B cell (primary cell): ENCODE results near the gene CHRNA5. TPM values are rescaled to one million over a fixed set of nuclear protein-coding genes. Genes with fewer than 3 reads are reported as not detected.
A peak's percentile ranks its signal among the peaks of the same experiment; 100 is the strongest.

ENCODE experiments used
- ATAC-seq: fragments of 200-7000 bp; cut with Tn5 transposase; one replicate; pipeline ENCODE4 v1.10.0; 2021; ENCODE audit warnings: low read depth, mild to moderate bottlenecking, moderate number of reproducible peaks, moderate library complexity
- CTCF ChIA-PET: fragments of 350-600 bp; sonication (Branson Sonifier 250); formaldehyde crosslinking; loops from one replicate; lab custom pipeline; 2021; ENCODE audit warnings: antibody characterized with exemption, inconsistent platforms; lab: Charles Lee
- POLR2A ChIA-PET: fragments of 350-600 bp; sonication (Branson Sonifier 250); formaldehyde crosslinking; loops from one replicate; lab custom pipeline; 2021; ENCODE audit warnings: antibody characterized with exemption; lab: Charles Lee
- DNase-seq: peaks from one replicate; pipeline ENCODE4 v3.0.0; 2013
- H2AFZ ChIP-seq: 2 replicates; pipeline ENCODE4 v1.6.1; 2012; ENCODE audit warnings: mild to moderate bottlenecking, low read depth, low read length; ENCODE audit not compliant: insufficient read depth, poor library complexity, severe bottlenecking
- H3K27ac ChIP-seq, 2 donors: 1 replicate in 1 of 2; 2 replicates in 1 of 2; pipeline ENCODE4 v1.5.1; 2012 to 2013; ENCODE audit warnings: low read length in 2 of 2, mild to moderate bottlenecking in 2 of 2, moderate library complexity in 1 of 2
- H3K27me3 ChIP-seq, 4 experiments: fragments of 200-600 bp in 1 of 4; sonication (generic) in 1 of 4; replicated peaks in 1 of 4; 1 replicate in 2 of 4; 2 replicates in 2 of 4; pipeline versions ENCODE4 v1.6.1 to v1.7.0; 2013 to 2016; ENCODE audit warnings: low read length in 3 of 4, mild to moderate bottlenecking in 2 of 4, mixed read lengths in 1 of 4, moderate library complexity in 1 of 4; ENCODE audit not compliant: insufficient read depth in 4 of 4, control insufficient read depth in 3 of 4; ENCODE audit errors: control extremely low read depth in 1 of 4
- H3K36me3 ChIP-seq, 2 experiments: replicated peaks in 1 of 2; 1 replicate in 1 of 2; 2 replicates in 1 of 2; pipeline versions ENCODE4 v1.6.1 to v1.7.1; 2013; ENCODE audit warnings: low read length in 1 of 2; ENCODE audit not compliant: insufficient read depth in 2 of 2, control insufficient read depth in 1 of 2; ENCODE audit errors: control extremely low read depth in 1 of 2, extremely low read depth in 1 of 2
- H3K4me1 ChIP-seq, 2 donors: fragments of 200-600 bp in 1 of 2; sonication (generic) in 1 of 2; 1 replicate in 1 of 2; 2 replicates in 1 of 2; pipeline versions ENCODE4 v1.5.1 to v1.6.1; 2013 to 2017; ENCODE audit warnings: low read length in 2 of 2; ENCODE audit not compliant: control insufficient read depth in 2 of 2, insufficient read depth in 2 of 2
- H3K4me2 ChIP-seq: replicated peaks from 2 replicates; pipeline ENCODE3; 2012; ENCODE audit warnings: mild to moderate bottlenecking, low read depth, low read length; ENCODE audit not compliant: poor library complexity, severe bottlenecking
- H3K4me3 ChIP-seq, 5 experiments: fragments of 200-600 bp in 1 of 5; sonication (generic) in 1 of 5; 1 replicate in 3 of 5; 2 replicates in 2 of 5; pipeline versions ENCODE4 v1.5.1 to v1.7.0; 2011 to 2016; ENCODE audit warnings: low read length in 4 of 5, mild to moderate bottlenecking in 4 of 5, low read depth in 2 of 5, control low read depth in 1 of 5, moderate library complexity in 1 of 5; ENCODE audit not compliant: insufficient read depth in 1 of 5; ENCODE audit errors: control extremely low read depth in 1 of 5, extremely low read depth in 1 of 5
- H3K79me2 ChIP-seq: fragments of 200-600 bp; sonication (generic); one replicate; pipeline ENCODE4 v1.6.0; 2016; ENCODE audit warnings: low read length; ENCODE audit not compliant: control insufficient read depth, insufficient read depth
- H3K9ac ChIP-seq: fragments of 200-600 bp; sonication (generic); 2 replicates; pipeline ENCODE4 v1.6.1; 2017; ENCODE audit warnings: mild to moderate bottlenecking, low read length, moderate library complexity
- H3K9me3 ChIP-seq, 3 donors: one replicate each; pipeline versions ENCODE4 v1.6.1 to v1.7.1; 2013; ENCODE audit warnings: low read length in 2 of 3; ENCODE audit not compliant: control insufficient read depth in 2 of 3, insufficient read depth in 1 of 3; ENCODE audit errors: control extremely low read depth in 1 of 3
- H4K20me1 ChIP-seq: 2 replicates; pipeline ENCODE4 v1.6.0; 2012; ENCODE audit warnings: mild to moderate bottlenecking, low read length; ENCODE audit not compliant: insufficient read depth, control insufficient read depth, poor library complexity, severe bottlenecking
- H3K27ac Mint-ChIP-seq: one replicate; pipeline ENCODE4 v1.8.0; 2021; ENCODE audit warnings: mixed read lengths
- H3K27me3 Mint-ChIP-seq: one replicate; pipeline ENCODE4 v1.8.0; 2021; ENCODE audit warnings: mixed read lengths
- H3K4me1 Mint-ChIP-seq: one replicate; pipeline ENCODE4 v1.8.0; 2021; ENCODE audit warnings: mixed read lengths
- H3K4me3 Mint-ChIP-seq: one replicate; pipeline ENCODE4 v1.8.0; 2021; ENCODE audit warnings: mixed read lengths
- H3K9me3 Mint-ChIP-seq: one replicate; pipeline ENCODE4 v1.8.0; 2022; ENCODE audit warnings: mixed read lengths; ENCODE audit not compliant: insufficient read depth
- CTCF ChIP-seq: fragments of 200-600 bp; IDR thresholded peaks from one replicate; pipeline ENCODE4 v1.8.0; 2022; ENCODE audit warnings: antibody characterized with exemption, mild to moderate bottlenecking
- EZH2 ChIP-seq: IDR thresholded peaks from 2 replicates; pipeline ENCODE4 v1.6.1; 2012; ENCODE audit warnings: borderline replicate concordance, low read depth, mild to moderate bottlenecking, moderate library complexity, low read length; ENCODE audit not compliant: insufficient read depth, poor library complexity, severe bottlenecking
- WGBS: methylation state at CpG from one replicate; pipeline ENCODE4 v1.1.5; 2013; ENCODE audit warnings: missing lambda C conversion rate; ENCODE audit not compliant: insufficient coverage; 5-methylcytosine and 5-hydroxymethylcytosine counted together
- intact Hi-C: fragments of 100-400 bp; cut with micrococcal nuclease; formaldehyde crosslinking; loops from one replicate; pipeline ENCODE4 v1.10.0; 2022
- polyA plus RNA-seq: library from polyadenylated mRNA; depleted of rRNA; stranded (reverse); fragments of >200 nt; gene quantifications from 2 replicates; pipeline ENCODE4 v1.2.3, GENCODE V29; 2012
- total RNA-seq, 2 donors: library from RNA; stranded (reverse); fragments of 120-200 nt in 1 of 2; gene quantifications; 1 replicate in 1 of 2; 2 replicates in 1 of 2; pipeline versions ENCODE4 v1.2.3 to v1.2.4, GENCODE V29; 2013 to 2022

The CHRNA5 gene
- total and polyA plus RNA-seq, 2 donors (not counting 1 experiment from before 2014, with no cell fraction given) = 0.09 to 1.2 TPM

GRCh38 chr15:78537266-78537905 is 27.9 kb upstream of the CHRNA5 start:
- no peaks in the 10 kb centered on the region for H4K20me1 ChIP-seq
- no peak overlapping the region for H3K27ac ChIP-seq
- H3K36me3 ChIP-seq = peaks cover 0 to 5% of the 10 kb centered on the region in 2 experiments
- H3K27ac Mint-ChIP-seq = no peak overlapping the region
- CTCF ChIA-PET = interaction anchor here (0.6 kb wide), 1 partner anchor 57 kb away, joined by 5 read pairs; no protein-coding TSS in a partner anchor
- peaks cover 0 to 3% (median 0%) of the 10 kb centered on the region in 4 experiments for H3K27me3 ChIP-seq
- ATAC-seq (no peak), DNase-seq (no peak)
- H2AFZ ChIP-seq = no peak overlapping the region
- H3K9me3 ChIP-seq = no peaks in the 10 kb centered on the region
- no peak overlapping the region for H3K4me3 Mint-ChIP-seq
- TF ChIP-seq CTCF (no peak), EZH2 (no peak)
- no peak overlapping the region for H3K4me3 ChIP-seq
- H3K79me2 ChIP-seq = peaks cover 17% of the 10 kb centered on the region
- H3K9me3 Mint-ChIP-seq = no peaks in the 10 kb centered on the region
- WGBS = 85% methylated on average over 2 of the region's 5 CpGs
- peaks cover 12 to 22% of the 10 kb centered on the region in 2 donors for H3K4me1 ChIP-seq
- peaks cover 24% of the 10 kb centered on the region for H3K4me1 Mint-ChIP-seq
- H3K9ac ChIP-seq = no peak overlapping the region
- POLR2A ChIA-PET = no interaction called here
- H3K27me3 Mint-ChIP-seq = no peaks in the 10 kb centered on the region
- H3K4me2 ChIP-seq = no peak overlapping the region
- intact Hi-C loops = no loop called here

- no peaks in the 10 kb centered on the region for H3K27me3 Mint-ChIP-seq
- Histone ChIP-seq H2AFZ (peak overlapping the region; percentile 7), H4K20me1 (no peaks in the 10 kb centered on the region), H3K36me3 (peaks cover 0 to 14% of the 10 kb centered on the region in 2 experiments), H3K9me3 (no peaks in the 10 kb centered on the region), H3K27me3 (peaks cover 0 to 3% (median 0%) of the 10 kb centered on the region in 4 experiments), H3K9ac (no peak overlapping the region), H3K79me2 (peaks cover 22% of the 10 kb centered on the region), H3K4me3 (no peak overlapping the region), H3K27ac (no peak overlapping the region), H3K4me2 (no peak overlapping the region), H3K4me1 (peaks cover 12 to 23% of the 10 kb centered on the region in 2 donors)
- POLR2A ChIA-PET = no interaction called here
- no peak overlapping the region for H3K4me3 Mint-ChIP-seq
- CTCF ChIA-PET = no interaction called here
- TF ChIP-seq EZH2 (no peak), CTCF (no peak)
- H3K4me1 Mint-ChIP-seq = peaks cover 27% of the 10 kb centered on the region
- H3K27ac Mint-ChIP-seq = no peak overlapping the region
- no peak for ATAC-seq
- DNase-seq = no peak
- whole genome bisulfite sequencing = 90% methylated on average over 1 of the region's 1 CpG
- intact Hi-C loops = no loop called here
- H3K9me3 Mint-ChIP-seq = no peaks in the 10 kb centered on the region
These were observed 27.0 kb upstream of the CHRNA5 start for GRCh38 chr15:78538358-78538757.
